ENCODE measurements around the gene SCO2.

DNA sequence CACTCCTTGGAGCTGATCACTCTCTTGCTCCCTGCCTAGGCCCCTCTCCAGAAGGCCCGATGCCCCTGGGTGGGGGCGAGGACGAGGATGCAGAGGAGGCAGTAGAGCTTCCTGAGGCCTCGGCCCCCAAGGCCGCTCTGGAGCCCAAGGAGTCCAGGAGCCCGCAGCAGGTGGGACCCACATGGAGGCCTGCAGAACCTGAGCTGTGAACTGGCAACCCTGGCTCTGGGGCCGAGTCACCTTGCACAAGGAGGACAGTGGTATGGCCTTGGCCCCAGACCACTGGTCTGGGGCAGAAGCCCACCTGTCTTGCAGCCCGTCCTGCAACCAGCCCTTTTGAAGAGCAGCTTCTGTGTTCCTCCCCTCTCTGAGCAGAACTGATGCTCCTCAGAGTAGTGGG, 6.2 kb downstream of the SCO2 start:
- TF ChIP-seq, protein P1, sequence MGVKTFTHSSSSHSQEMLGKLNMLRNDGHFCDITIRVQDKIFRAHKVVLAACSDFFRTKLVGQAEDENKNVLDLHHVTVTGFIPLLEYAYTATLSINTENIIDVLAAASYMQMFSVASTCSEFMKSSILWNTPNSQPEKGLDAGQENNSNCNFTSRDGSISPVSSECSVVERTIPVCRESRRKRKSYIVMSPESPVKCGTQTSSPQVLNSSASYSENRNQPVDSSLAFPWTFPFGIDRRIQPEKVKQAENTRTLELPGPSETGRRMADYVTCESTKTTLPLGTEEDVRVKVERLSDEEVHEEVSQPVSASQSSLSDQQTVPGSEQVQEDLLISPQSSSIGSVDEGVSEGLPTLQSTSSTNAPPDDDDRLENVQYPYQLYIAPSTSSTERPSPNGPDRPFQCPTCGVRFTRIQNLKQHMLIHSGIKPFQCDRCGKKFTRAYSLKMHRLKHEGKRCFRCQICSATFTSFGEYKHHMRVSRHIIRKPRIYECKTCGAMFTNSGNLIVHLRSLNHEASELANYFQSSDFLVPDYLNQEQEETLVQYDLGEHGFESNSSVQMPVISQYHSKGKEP (tag by site-specific recombination; IDR thresholded peaks at IDR 0.05), result no peak
- TF ChIP-seq ZNF654 (tag by site-specific recombination; IDR thresholded peaks at IDR 0.05; ENCODE audit: low read depth), result no peak
- TF ChIP-seq, protein P2, sequence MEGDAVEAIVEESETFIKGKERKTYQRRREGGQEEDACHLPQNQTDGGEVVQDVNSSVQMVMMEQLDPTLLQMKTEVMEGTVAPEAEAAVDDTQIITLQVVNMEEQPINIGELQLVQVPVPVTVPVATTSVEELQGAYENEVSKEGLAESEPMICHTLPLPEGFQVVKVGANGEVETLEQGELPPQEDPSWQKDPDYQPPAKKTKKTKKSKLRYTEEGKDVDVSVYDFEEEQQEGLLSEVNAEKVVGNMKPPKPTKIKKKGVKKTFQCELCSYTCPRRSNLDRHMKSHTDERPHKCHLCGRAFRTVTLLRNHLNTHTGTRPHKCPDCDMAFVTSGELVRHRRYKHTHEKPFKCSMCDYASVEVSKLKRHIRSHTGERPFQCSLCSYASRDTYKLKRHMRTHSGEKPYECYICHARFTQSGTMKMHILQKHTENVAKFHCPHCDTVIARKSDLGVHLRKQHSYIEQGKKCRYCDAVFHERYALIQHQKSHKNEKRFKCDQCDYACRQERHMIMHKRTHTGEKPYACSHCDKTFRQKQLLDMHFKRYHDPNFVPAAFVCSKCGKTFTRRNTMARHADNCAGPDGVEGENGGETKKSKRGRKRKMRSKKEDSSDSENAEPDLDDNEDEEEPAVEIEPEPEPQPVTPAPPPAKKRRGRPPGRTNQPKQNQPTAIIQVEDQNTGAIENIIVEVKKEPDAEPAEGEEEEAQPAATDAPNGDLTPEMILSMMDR (tag by site-specific recombination; IDR thresholded peaks at IDR 0.05), result no peak
- TF ChIP-seq ZNF174 (tag by site-specific recombination; IDR thresholded peaks at IDR 0.05), result no peak
- no peak for TF ChIP-seq ZNF223 (tag by site-specific recombination; IDR thresholded peaks at IDR 0.05)
- TF ChIP-seq, protein P3, sequence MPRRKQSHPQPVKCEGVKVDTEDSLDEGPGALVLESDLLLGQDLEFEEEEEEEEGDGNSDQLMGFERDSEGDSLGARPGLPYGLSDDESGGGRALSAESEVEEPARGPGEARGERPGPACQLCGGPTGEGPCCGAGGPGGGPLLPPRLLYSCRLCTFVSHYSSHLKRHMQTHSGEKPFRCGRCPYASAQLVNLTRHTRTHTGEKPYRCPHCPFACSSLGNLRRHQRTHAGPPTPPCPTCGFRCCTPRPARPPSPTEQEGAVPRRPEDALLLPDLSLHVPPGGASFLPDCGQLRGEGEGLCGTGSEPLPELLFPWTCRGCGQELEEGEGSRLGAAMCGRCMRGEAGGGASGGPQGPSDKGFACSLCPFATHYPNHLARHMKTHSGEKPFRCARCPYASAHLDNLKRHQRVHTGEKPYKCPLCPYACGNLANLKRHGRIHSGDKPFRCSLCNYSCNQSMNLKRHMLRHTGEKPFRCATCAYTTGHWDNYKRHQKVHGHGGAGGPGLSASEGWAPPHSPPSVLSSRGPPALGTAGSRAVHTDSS (tag by site-specific recombination; IDR thresholded peaks at IDR 0.05), result no peak
- TF ChIP-seq, protein P4, sequence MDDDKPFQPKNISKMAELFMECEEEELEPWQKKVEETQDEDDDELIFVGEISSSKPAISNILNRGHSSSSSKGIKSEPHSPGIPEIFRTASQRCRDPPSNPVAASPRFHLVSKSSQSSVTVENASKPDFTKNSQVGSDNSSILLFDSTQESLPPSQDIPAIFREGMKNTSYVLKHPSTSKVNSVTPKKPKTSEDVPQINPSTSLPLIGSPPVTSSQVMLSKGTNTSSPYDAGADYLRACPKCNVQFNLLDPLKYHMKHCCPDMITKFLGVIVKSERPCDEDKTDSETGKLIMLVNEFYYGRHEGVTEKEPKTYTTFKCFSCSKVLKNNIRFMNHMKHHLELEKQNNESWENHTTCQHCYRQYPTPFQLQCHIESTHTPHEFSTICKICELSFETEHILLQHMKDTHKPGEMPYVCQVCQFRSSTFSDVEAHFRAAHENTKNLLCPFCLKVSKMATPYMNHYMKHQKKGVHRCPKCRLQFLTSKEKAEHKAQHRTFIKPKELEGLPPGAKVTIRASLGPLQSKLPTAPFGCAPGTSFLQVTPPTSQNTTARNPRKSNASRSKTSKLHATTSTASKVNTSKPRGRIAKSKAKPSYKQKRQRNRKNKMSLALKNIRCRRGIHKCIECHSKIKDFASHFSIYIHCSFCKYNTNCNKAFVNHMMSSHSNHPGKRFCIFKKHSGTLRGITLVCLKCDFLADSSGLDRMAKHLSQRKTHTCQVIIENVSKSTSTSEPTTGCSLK (tag by site-specific recombination; IDR thresholded peaks at IDR 0.05), result no peak
- no peak for TF ChIP-seq HOXA7 (CRISPR knock-in tag; IDR thresholded peaks at IDR 0.05; ENCODE audit: borderline replicate concordance)
- no peak for TF ChIP-seq ZFP37 (tag by site-specific recombination; IDR thresholded peaks at IDR 0.05)
